HG03159 (cell line): Measurements from ENCODE around the gene IRAK1.

ENCODE experiments used
- ATAC-seq: cut with Tn5 transposase; IDR thresholded peaks from one replicate; pipeline ENCODE4 v1.9.1; 2021; ENCODE audit warnings: mild to moderate bottlenecking, moderate library complexity; ENCODE audit not compliant: unreplicated experiment

The IRAK1 gene

DNA sequence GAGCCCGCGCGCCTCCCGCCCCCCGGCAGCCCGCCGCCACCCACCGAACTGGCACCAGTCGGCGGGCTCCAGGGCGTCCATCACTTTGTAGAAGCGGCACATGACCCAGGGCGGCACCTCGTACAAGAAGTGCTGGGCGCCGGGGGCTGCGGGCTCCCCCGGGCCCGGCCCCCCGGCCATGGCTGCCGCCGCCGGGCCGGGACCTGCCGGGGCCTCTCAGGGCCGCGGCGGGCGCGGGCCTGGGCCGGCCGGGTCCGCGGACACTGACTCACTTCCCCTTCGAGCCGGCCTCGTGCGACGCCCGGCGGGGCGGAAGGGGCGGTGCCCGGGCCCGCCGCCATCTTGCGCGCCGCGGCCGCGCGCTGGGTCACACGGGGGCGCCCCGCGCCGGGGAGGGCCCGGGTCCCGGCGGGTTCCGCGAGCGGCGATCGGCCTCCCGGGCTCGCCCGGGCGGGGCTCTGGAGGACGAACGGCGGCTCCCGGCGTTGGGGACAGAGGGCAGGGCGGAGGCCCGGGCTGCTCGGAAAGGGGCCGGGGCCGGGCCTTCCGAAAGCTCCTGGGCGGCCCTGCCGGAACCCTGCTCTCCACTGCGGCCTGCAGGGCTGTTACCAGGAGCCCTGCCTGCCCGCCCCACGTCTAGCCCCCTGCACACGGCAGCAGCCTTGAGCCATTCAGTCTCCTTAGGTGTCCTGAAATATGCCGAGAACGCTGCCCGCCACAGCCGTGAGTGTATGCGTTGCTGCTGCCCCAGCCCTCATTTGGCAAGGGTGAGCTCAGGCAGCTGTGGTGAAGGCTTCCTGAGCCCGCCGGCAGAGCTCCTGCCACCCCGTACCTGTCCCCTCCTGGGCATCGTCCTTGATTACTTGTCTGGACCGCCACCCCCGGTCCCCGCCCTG is at the start of gene IRAK1:
Gene IRAK1 (minus strand): TSS at position 270 of the 896 bp plus-strand sequence. CDS start 90 bp downstream, at position 180.
- no peak for ATAC-seq

DNA sequence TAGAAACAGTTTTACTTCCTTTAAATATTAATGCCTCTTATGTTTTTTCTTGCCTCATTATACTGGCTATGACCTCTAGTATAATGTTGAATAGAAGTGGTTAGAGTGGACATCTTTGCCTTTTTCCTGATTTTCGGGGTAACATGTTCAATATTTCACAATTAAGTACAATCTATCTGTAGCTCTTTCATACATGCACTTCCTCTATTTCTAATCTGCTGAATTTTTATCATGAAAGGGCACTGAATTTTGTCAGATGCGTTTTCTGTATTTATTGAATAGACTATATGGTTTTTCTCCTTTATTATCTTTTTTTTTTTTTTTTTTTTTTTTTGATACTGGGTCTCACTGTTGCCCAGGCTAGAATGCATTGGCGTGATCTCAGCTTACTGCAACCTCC is 48.9 kb upstream of the IRAK1 start:
- no peak for ATAC-seq

DNA sequence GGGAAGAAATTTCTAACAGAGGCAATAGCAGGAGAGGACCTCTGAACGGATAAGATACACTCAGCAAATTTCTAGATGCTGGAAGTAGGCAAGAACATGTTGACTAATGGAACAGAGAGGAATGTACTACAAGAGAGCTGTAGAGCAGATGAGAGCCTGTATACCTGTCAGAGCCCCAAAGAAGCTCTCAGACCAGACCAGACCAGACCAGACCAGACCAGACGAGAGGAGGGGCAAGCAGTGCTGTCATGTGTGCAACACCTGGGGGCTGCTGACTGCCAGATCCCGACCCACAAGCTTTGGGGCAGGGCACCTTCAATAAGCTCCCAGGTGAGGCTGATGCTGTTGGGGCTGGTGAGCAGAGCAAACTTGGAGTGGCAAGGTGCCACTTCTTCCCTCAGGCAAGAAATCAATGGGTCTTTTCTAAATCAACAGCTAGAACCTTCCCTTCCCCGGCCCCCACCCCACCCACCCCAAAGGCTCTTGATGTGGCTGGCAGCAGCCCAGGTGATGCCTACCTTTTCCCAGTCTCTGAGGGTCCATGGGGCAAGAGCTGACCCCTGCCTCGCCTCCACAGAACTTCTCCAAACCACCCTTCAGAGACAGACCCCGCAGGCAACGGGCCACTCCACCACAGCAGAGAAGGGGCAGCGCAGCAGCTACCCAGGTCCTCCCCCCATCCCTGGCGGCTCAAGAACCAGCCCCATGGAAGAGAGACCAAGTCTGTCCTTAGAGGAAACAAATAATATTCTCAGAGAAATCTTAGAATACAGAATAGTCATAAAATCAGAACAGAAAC is 45.1 kb upstream of the IRAK1 start:
- ATAC-seq: no peak

DNA sequence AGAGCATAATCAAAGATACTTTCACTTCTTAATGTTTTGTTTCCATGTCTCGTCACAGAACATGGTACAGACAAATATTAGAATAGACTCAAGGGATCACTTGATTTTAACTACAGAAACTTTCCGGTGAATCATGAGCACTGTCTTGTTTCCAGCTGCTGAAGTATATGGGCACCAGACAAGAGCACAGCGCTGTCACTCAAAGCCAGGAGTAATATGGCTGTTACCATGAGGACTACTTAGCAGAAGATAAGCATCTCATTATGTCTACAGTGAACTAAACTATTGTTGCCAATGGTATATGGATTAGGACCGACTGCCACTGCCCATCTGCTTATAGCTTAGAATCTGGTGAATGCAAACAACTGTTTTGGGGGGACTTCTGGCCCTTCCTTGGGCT is 43.5 kb upstream of the IRAK1 start:
- no peak for ATAC-seq

DNA sequence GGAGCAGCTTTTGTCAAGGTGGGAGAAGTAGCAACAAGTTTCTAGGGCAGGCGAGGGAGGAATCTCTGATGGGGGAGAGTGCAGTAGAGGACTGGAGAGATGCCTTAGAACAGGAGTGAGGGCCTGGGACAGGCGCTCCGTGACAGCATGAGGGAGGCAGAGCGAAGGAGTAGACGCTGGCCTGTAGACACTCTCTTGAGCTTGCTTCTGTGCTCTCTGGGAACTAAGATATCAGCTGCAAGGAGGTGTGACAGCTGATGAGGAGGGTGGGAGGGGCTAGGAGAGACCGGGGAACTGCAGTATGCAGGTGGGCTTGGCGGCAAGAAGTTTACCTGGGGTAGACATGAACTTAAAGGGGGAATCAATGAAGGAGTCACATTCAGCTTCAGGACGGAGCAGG is 42.1 kb upstream of the IRAK1 start:
- ATAC-seq: no peak

DNA sequence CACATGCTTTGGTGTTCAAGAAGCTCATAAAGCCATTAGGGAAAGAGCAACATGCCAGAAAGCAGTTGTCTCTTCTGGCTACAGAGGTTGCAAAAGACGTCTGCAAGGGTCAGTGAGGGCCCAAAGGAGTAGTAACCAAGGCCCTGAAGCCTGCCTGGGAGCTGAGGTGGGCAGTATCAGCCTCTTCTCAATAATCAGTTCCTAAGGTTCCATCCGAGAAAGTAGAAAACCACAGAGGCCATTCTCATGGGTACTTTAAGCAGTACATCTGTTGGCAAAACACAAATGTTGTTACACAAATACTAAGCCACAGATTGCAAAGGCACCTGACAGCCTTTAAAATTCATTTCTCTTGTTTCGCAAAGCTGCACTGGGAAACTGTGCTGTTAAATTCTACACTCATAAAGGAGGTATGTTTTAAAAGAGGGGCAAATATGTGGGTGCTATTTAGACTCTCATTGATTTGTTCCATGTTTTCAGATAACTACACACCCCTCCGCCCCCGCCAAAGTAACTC is 40.1 kb upstream of the IRAK1 start:
- ATAC-seq: no peak

DNA sequence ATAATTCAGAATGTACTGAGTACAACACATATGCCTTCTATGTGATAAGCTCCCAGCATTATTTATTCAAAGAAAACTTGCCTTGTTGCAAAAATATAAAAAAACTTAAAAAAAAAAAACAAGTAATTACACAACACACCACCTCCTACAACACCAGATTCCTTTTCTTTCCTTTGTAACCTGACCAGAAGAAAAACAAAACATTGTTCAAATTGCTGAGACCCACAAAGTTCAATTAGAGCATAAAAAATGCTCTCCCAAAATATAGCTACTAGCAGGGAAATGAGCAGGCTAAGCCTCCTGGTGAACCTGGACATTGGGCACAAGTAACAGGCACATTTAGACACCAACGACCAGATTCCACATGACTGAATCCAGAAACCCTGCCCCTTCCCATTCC is 39.5 kb upstream of the IRAK1 start:
- no peak for ATAC-seq

DNA sequence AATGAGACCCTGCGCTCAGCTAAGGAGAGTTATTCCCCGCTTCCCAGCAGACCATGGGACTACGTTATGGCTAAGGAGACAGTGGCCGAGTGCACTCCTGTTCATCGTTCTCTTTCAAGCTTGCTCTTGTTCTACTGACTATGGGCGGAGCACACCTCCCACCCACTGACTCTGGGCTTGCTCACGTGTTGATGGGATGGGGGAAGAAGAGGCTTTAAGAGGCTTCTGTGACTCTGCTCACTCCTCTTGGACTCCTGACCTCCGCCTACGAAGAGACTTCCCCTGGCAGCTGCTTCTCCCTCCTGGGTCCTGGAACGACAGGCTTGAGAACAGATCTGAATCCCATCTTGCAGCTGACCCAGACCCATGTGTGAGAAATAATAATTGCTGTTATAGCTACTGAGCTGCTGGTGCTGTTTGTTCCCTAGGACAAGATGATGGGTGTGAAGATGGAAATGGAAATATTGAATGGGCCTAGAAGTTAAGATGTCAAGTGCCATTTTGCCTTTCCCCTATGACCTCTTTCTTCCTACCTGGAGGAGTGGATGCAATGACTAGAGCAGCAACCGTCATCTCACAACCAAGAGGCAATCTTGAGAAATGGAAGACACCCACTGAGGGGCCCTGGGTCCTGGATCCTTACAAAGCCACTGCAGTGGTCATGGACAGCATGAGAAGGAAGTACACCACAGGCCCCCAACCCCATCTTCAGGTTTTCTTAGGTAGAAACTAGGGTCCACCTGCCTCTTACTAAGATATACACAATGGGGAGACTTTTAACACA is 38.7 kb upstream of the IRAK1 start:
- ATAC-seq: no peak

DNA sequence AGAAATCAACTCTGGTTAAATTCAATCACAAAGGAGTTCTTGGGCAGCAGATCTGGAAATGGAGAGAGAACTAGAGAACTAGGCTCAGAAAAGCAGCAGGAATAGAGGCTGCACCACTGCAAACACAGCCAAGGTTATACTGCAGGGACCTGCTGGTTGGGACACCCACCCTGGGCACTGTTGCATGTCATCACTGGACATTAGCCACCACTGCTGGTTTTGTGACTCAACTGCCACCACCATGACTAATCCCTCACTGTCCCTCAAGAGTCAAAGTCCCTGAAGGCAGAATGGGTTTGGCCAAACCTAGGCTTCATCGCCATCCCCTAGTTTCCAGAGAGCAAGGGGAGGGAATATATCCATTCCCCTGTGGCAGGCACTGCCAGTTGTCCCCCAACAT is 38.1 kb upstream of the IRAK1 start:
- no peak for ATAC-seq

DNA sequence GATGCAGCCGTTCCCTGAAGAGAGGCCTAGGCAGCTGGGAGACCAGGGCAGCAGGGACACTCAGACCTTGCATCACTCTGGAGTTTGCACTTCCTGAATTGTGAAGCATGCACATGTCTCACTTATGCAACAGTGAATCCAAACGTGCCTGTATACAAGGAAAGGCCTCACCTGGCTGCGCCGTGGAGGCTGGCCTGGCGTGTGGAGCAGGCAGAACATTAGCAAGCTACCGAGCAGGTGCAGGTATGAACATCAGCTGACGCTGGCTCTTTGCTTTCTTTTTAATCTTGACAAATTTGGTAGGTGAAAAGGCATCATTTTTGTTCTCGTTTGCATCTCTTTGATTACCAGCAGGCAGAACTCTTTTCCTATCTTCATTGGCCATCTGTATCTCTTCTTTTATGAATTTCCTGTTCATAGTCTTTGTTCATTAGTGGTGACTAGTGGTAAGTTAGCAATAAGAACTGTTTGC is 37.1 kb upstream of the IRAK1 start:
- ATAC-seq: no peak

DNA sequence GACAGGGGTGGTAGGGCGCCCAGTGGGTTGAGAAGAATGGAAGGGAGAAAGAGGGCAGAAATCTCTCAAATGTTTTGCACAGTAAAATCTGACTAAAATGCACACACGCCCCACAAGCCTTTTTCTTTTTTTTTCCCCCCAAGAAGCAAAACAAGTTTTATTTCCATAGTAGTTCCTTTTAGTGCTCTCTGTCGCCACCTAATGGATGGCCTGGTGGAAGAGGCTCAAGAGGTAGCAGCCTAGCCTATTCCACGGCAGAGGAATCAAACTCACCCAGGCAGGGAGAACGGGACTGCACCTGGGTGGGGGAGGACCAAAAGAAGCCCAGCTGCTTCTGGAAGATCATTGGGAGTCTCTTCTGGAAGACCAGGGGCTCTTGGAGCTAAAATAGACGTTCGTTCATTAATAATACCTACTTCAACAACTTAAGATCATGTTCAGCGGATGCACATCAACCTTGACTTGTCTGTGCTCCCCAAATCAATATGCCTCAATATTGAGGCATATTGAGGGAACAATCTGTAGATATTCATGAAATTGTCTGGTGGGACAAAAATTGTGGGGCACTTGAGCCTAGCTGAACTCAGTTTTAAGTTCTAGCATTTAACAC is 31.6 kb upstream of the IRAK1 start:
- no peak for ATAC-seq

DNA sequence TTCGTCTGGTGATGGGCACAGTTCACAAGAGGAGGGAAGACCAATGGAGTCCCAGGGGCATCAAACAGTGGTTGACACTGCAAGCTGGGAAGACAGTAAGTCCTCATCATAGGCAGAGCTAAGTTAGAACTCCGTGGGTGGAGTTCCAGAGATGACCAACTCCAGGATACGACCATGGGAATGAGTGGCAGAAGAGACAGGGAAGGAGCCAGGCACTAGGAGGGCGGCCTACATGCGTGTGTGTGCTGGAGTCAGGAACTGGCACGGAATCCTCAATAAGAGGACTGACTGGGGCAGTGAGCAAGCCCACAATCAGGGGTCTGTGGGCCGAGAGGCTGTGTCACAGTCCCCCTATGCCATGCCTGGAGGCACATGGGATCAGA is 30.4 kb upstream of the IRAK1 start:
- ATAC-seq: no peak

DNA sequence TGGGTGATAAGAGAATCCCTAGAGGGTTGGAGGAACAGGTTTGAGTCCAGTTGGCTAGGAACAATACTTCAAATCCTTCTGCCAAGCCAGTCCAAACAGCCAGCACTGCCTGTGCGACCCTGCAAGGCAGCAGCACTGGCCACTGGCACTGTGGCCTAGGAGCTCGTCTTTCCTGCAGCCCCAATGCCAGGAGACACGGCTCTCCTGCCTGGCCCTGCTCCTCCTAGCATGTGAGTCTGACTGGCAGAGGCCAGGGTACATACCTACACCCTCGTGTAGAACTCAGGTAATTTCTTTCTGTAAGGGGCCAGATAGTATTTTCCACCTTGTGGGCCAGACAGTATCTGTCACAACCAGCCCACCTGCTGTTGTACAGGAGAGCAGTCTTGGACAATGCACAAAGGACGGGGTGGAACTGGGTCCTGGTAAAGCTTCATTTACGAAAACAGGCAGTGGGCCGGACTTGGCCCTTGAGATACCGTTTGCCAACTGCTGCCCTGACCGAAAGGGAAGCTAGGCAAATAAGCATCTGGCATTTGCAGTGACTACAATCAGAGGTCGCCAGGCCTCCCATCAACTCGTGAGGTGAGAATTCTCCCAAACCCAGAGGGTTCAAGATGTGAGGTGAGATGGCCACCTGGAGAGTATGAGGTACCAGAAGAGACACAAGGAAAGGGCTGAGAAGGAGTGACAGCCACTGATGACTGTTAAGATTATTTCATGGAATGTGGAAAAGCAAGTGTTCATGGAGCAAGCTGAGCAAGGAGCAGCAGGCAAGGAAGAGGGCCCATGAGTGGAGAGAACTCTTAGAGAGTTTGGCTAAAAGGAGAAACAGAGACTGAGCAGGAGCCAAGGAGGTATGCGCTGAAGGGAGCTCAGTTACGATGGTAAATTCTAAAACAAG is 29.8 kb upstream of the IRAK1 start:
- ATAC-seq: no peak

DNA sequence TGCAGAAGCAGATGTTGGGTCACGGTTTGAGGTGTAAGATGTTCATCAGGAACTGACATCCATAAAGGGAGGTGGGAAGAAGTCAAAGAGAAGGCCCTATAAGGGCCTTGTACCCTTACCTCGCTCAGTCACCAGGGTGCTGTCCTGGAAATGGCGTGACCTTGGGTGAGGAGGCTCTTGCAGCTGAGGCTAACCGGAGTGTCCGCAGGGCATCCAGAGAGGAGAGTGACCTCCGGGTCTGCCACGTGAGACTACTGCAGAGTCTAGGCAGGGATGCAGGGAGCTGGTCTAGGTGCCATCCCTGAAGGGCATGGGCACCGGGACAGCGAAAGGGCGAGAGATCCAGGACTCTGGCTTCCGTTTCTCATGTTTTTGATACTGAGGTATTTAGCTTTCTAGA is 28.7 kb upstream of the IRAK1 start:
- no peak for ATAC-seq

DNA sequence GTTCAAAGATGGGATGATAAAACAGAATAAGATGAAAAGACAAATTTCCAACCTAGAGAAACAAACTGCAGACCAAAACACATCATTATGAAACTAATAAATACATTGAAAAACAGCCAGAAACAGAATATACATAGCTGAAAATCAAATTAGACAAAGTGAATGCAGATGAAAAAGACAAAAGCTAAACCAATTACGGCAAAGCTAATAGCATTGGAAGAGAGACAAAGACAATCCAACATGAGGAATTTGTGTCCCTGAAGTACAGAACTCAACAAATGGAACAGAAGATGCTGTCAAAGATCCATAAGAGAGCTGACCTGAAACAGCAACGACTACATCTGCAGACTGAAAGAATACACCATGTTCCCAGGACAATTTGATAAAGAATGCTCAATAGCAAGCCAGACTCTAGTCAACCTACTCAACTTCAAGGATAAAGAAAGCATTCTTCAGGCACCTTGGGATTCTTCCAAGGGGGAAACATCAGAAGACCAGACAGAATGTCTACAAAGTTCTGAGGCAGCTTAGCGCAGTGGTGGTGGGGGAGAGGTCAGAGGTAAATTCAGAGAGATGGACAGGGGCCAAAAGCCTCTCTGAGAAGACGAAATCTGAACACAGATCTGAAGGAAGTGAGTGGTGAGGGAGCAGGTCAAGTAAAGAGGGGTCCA is 27.4 kb upstream of the IRAK1 start:
- ATAC-seq: no peak

DNA sequence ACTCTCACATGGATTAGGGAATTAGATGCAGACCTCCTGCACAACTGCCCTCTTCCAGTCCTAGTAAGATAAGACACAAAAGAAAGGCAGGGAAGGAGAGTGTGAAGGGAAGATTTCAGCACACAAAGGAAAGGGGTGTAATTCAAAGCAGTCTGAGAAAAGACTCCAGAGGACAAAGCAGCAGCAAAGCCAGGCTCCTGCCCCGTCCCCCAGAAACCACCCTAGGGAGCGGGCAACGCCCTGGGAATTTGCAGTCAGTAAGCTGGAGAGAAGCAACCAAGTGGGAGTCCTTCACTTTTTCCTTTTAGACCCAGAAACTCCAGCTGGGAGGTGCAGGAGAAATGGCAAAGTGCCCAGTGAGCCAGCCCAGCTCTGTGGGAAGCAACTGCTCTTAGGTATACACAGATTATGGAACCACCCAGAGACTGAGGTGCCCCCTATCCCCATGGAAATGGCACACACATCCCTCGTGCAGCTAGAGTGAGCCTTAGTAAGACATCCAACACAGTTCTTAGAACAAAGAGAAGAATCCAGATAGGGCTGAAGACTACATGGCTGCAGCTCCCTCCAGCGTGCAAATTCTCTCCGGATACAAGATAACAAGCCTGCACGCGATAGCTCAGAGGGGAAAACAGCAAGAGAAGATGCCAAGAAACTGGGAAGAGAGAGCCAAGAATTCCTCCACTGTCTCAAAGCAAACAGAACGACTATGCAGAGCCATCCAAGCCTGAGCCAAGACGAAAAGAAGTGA is 26.5 kb upstream of the IRAK1 start:
- ATAC-seq: no peak

DNA sequence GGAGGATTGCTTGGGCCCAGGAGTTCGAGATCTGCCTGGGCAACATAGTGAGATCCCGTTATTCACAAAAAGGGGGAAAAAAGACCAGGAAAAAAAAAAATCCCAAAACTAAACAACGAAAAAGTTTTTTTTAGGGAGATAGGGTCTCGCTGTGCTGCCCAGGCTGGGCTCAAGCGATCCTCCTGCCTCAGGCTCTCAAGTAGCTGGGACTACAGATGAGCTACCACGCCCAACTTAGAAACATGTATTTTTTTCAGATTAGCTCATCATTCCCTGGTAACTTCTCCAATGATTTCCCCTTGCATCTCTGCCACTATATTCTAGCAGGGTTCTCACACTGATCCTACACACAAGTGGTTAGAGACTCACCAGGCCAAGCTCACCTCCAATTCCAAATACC is 24.4 kb upstream of the IRAK1 start:
- ATAC-seq: no peak

DNA sequence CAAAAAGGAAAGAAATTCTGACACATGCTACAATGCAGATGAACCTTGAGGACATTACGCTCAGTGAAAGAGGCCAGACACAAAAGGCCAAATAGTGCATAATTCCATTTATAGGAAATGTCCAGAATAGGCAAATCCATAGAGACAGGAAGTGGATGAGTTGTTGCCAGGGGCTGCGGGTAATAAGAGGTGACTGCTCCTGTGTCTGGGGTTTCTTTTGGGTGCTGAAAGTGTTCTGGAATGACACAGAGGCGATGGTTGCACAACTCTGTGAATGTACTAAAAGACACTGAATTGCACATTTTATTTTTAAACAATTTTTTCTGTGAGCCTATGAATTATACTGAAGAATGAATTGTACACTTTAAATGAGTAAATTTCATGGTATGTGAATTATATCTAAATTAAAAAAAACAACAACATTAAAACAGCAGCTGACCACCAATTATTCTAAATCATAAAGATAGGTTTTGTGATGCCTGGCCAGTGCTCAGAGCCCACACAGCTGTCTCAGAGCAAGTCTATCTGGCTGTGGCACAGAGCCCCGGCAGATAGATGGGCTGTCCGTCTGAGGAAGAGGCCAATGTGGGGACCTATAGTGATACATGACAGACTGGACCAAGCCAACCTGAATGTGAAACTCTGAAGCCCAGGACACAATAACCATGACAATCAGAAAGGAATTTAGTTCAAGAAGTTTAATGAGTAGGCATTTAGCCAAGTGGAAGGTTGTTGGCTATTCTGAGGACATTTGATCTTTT is 23.5 kb upstream of the IRAK1 start:
- no peak for ATAC-seq
